Adrenal gland (tissue), 12 donors: ENCODE results near the gene HIPK2. TPM values are rescaled to one million over a fixed set of nuclear protein-coding genes. Genes with fewer than 3 reads are reported as not detected.

Source experiments
- DNase-seq, 7 donors: peaks; one replicate each; pipeline ENCODE4 v3.0.0-alpha.2; 2019 to 2020
- H3K27ac ChIP-seq, 5 donors: fragments of 200-600 bp; sonication (generic) in 4 of 5; 1 replicate in 3 of 5; 2 replicates in 2 of 5; pipeline versions ENCODE4 v1.5.1 to v1.8.0; 2016 to 2020; ENCODE audit warnings: mild to moderate bottlenecking in 1 of 5
- H3K27me3 ChIP-seq: fragments of 200-600 bp; 2 replicates; pipeline ENCODE4 v1.8.0; 2021
- H3K36me3 ChIP-seq, 2 donors: fragments of 200-600 bp; replicated peaks in 1 of 2; 1 replicate in 1 of 2; 2 replicates in 1 of 2; pipeline versions ENCODE4 v1.5.1 to v1.8.0; 2018 to 2022
- H3K4me1 ChIP-seq, 2 donors: fragments of 200-600 bp; replicated peaks in 1 of 2; 1 replicate in 1 of 2; 2 replicates in 1 of 2; pipeline versions ENCODE4 v1.5.1 to v1.8.0; 2018 to 2021
- H3K4me3 ChIP-seq, 4 donors: fragments of 200-600 bp; sonication (generic) in 3 of 4; one replicate each; pipeline ENCODE4 v1.5.1; 2016 to 2018
- H3K9me3 ChIP-seq, 3 donors: fragments of 200-600 bp; sonication (generic) in 1 of 3; replicated peaks in 1 of 3; 1 replicate in 2 of 3; 2 replicates in 1 of 3; pipeline versions ENCODE4 v1.5.1 to v1.8.0; 2016 to 2021
- POLR2A ChIP-seq, 2 donors: fragments of 450-650 bp; IDR thresholded peaks; one replicate each; pipeline ENCODE4 v1.6.1; 2017; ENCODE audit warnings: antibody characterized with exemption in 2 of 2, mild to moderate bottlenecking in 2 of 2, moderate library complexity in 1 of 2
- WGBS, 4 donors: extraction: QIAGEN DNeasy Blood & Tissue Kit in 2 of 4; methylation state at CpG; one replicate each; pipeline versions ENCODE4 v1.1.5 to v1.1.7; 2013 to 2017; 5-methylcytosine and 5-hydroxymethylcytosine counted together
- intact Hi-C, 2 donors: fragments of 100-400 bp; cut with DNase I; formaldehyde crosslinking; loops; one replicate each; pipeline versions ENCODE4 v1.14.1 to v1.15.0; 2022 to 2023
- polyA plus RNA-seq, 3 donors: library from polyadenylated mRNA; stranded (reverse); fragments of 200-250 nt in 2 of 3; fragments of 350-450 nt in 1 of 3; fragmentation: Illumina TruSeq in 1 of 3; extraction: RNeasy Lipid Tissue Mini Kit (QIAGEN cat#74804) in 1 of 3; gene quantifications; one replicate each; pipeline ENCODE4 v1.2.3, GENCODE V29; 2013 to 2014
- total RNA-seq, 9 donors: library from RNA; depleted of rRNA in 4 of 9; stranded (reverse); fragments of >200 nt in 4 of 9; fragments of 120-200 nt in 1 of 9; fragmentation: NEBNext Ultra II Directional in 1 of 9; extraction: Animal tissue kit (Norgen Biotek cat#: 25700) in 1 of 9; gene quantifications; one replicate each; pipeline versions ENCODE4 v1.1.0 to v1.2.4, GENCODE V29; 2013 to 2023
- TF ChIP-seq, protein P1 (sequence below), 6 experiments: fragments of 450-650 bp in 4 of 6; fragments of 200-600 bp in 2 of 6; sonication (generic) in 1 of 6; IDR thresholded peaks; 1 replicate in 5 of 6; 2 replicates in 1 of 6; pipeline versions ENCODE4 v1.5.1 to v1.8.0; 2016 to 2021; ENCODE audit warnings: antibody characterized with exemption in 6 of 6, mild to moderate bottlenecking in 2 of 6, moderate library complexity in 1 of 6
- donor health status: healthy with polysubstance abuse.
- donor health status: Bipolar disorder and iron deficiency.
- donor health status: DM: yes; HTN: yes; CAD: no.
- donor health status: DM: no; HTN: no; CAD: no.
- donor health status: DM: no; HTN: no; CAD: no.
- donor health status: DM: yes; HTN: yes; CAD: no.

The HIPK2 gene
- total and polyA plus RNA-seq, 12 donors, result 4.7 to 82.4 (median 49.8) TPM

DNA sequence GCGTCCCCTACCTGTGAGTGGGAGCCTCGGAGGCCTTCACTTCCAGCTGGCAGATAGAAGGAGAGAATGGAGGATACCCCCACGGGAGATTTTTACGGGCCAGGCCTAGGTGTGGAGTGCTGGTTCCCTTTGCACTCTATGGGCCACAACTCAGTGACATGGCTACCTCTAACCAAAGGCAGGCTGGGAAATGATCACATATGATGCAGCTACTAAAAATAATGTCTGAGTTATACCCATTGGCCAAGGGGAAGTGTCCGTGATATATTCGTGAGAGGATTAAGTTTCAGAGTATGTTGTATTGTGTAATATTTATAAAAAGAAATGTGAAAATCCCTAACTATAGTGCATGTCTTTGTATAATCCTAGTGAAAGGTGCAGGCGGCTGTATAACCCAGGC is 13.5 kb upstream of the HIPK2 start:
- no peak for TF ChIP-seq POLR2A (IDR thresholded peaks at IDR 0.05)
- TF ChIP-seq, protein P1, sequence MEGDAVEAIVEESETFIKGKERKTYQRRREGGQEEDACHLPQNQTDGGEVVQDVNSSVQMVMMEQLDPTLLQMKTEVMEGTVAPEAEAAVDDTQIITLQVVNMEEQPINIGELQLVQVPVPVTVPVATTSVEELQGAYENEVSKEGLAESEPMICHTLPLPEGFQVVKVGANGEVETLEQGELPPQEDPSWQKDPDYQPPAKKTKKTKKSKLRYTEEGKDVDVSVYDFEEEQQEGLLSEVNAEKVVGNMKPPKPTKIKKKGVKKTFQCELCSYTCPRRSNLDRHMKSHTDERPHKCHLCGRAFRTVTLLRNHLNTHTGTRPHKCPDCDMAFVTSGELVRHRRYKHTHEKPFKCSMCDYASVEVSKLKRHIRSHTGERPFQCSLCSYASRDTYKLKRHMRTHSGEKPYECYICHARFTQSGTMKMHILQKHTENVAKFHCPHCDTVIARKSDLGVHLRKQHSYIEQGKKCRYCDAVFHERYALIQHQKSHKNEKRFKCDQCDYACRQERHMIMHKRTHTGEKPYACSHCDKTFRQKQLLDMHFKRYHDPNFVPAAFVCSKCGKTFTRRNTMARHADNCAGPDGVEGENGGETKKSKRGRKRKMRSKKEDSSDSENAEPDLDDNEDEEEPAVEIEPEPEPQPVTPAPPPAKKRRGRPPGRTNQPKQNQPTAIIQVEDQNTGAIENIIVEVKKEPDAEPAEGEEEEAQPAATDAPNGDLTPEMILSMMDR (IDR thresholded peaks at IDR 0.05), result no peak
- Histone ChIP-seq H3K27me3 (no peaks in the 10 kb centered on the region), H3K9me3 (no peaks in the 10 kb centered on the region), H3K27ac (no peak overlapping the region), H3K4me3 (no peak overlapping the region), H3K36me3 (no peaks in the 10 kb centered on the region), H3K4me1 (no peaks in the 10 kb centered on the region)
- intact Hi-C loops, result no loop called here
- DNase-seq, result no peak
- 87 to 95% (median 91%) methylated on average over 7 of the region's 7 CpGs for WGBS, 4 donors

DNA sequence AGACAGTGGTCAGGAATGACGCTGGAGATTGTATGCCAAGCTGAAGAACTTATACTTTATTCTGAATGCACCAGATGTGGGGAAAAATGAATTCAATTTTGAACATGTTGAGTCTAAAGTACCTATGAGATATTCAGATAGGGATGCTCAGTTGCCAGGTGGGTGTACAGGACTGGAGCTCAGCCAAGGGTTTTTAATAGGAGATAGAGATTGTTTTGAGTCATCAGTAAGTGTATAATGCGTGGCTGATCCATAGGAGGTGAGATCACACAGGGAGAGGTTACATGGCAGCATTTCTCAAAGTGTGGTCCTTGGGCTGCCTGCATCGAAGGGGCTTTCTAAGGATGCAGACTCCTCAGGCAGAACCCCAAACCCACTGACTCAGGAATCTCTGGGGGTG is 6.8 kb upstream of the HIPK2 start:
- H3K36me3 ChIP-seq, result no peaks in the 10 kb centered on the region
- no peak overlapping the region for H3K4me3 ChIP-seq
- intact Hi-C loops, result no loop called here
- no peaks in the 10 kb centered on the region for H3K4me1 ChIP-seq
- WGBS, 4 donors, result 86 to 92% (median 90%) methylated on average over 3 of the region's 3 CpGs
- H3K9me3 ChIP-seq, result no peaks in the 10 kb centered on the region
- no peak for DNase-seq
- H3K27me3 ChIP-seq, result no peaks in the 10 kb centered on the region
- TF ChIP-seq, protein P1 (IDR thresholded peaks at IDR 0.05), result no peak
- no peak for TF ChIP-seq POLR2A (IDR thresholded peaks at IDR 0.05)
- H3K27ac ChIP-seq, result no peak overlapping the region

DNA sequence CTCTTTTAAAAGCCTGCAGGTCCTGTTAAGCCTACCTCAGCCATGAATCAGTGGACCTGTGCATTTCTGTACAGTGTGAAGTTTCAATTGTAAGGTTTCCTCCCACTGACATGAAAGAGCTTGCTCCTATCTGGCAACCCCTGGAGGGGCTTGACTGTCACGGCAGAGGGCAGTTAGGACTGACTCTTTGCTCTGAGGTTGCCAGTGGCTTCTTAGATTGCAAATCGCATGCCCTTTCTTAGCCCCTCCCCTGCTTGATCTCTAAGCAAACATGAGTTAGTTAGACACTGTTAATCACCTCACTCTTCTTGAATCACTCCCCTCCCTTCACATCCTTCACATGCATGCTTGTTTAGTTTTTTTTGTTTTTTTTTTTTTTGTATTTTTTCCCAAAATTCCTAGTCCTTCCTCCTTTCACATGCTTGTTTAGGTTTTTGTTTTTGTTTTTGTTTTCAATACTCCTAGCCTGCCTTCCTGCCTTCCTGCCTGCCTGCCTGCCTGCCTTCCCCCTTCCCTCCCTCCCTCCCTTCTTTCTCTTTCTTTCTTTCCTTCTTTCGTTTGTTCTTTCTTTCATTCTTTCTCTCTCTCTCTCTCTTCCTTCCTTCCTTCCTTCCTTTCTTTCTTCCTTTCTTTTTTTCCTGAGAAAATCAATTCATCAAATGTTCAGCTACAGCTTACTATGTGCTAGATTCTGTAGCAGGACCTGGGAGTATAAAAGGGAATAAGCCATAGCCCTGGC is 6.0 kb upstream of the HIPK2 start:
- H3K4me1 ChIP-seq, result no peaks in the 10 kb centered on the region
- no peak overlapping the region for H3K27ac ChIP-seq
- H3K4me3 ChIP-seq, result no peak overlapping the region
- no peaks in the 10 kb centered on the region for H3K27me3 ChIP-seq
- no peak for DNase-seq
- intact Hi-C loops, result no loop called here
- TF ChIP-seq POLR2A (IDR thresholded peaks at IDR 0.05), result no peak
- TF ChIP-seq, protein P1 (IDR thresholded peaks at IDR 0.05), result no peak
- WGBS, 4 donors, result 37 to 62% (median 50%) methylated on average over 3 of the region's 3 CpGs
- no peaks in the 10 kb centered on the region for H3K9me3 ChIP-seq
- H3K36me3 ChIP-seq, result no peaks in the 10 kb centered on the region

DNA sequence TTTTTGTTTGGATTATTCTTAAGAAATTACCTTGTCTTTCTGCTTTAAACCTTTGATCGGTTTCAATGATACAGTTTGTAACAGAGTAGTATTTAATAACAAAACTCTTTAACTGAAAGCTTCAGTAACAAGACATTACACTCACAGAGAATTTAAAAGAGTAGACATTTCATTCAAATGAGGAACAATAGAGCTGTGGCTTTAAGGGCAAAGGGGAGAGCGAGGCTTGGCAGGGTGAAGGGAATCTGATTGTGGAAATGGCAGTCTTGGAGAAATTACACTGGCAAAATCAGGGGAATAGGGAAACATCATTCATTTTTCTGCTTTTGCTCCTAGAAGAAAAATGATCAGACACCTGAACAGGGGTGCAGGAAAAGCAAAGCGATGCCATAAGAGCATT is 5.1 kb upstream of the HIPK2 start:
- H3K36me3 ChIP-seq, result no peaks in the 10 kb centered on the region
- TF ChIP-seq, protein P1 (IDR thresholded peaks at IDR 0.05), result no peak
- TF ChIP-seq POLR2A (IDR thresholded peaks at IDR 0.05), result no peak
- H3K27me3 ChIP-seq, result no peaks in the 10 kb centered on the region
- intact Hi-C loops, result no loop called here
- H3K9me3 ChIP-seq, result no peaks in the 10 kb centered on the region
- no peak overlapping the region for H3K4me3 ChIP-seq
- H3K4me1 ChIP-seq, result peaks cover 0 to 3% of the 10 kb centered on the region in 2 donors
- WGBS, 4 donors, result 82 to 95% (median 86%) methylated on average over 3 of the region's 3 CpGs
- no peak overlapping the region for H3K27ac ChIP-seq
- no peak for DNase-seq
